ENCODE data around the gene MATCAP1. TPM values are rescaled to one million over a fixed set of nuclear protein-coding genes. Genes with fewer than 3 reads are reported as not detected.

Gene MATCAP1
- total RNA-seq, 4 donors from 2014 or later: 10.1 to 36.9 (median 12.5) TPM

GRCh38 chr16:67144943-67145342 lies 38.8 kb downstream of the MATCAP1 start:
- TF ChIP-seq, protein P1, sequence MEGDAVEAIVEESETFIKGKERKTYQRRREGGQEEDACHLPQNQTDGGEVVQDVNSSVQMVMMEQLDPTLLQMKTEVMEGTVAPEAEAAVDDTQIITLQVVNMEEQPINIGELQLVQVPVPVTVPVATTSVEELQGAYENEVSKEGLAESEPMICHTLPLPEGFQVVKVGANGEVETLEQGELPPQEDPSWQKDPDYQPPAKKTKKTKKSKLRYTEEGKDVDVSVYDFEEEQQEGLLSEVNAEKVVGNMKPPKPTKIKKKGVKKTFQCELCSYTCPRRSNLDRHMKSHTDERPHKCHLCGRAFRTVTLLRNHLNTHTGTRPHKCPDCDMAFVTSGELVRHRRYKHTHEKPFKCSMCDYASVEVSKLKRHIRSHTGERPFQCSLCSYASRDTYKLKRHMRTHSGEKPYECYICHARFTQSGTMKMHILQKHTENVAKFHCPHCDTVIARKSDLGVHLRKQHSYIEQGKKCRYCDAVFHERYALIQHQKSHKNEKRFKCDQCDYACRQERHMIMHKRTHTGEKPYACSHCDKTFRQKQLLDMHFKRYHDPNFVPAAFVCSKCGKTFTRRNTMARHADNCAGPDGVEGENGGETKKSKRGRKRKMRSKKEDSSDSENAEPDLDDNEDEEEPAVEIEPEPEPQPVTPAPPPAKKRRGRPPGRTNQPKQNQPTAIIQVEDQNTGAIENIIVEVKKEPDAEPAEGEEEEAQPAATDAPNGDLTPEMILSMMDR (IDR thresholded peaks at IDR 0.05; ENCODE audit: low read depth): no peak

DNA sequence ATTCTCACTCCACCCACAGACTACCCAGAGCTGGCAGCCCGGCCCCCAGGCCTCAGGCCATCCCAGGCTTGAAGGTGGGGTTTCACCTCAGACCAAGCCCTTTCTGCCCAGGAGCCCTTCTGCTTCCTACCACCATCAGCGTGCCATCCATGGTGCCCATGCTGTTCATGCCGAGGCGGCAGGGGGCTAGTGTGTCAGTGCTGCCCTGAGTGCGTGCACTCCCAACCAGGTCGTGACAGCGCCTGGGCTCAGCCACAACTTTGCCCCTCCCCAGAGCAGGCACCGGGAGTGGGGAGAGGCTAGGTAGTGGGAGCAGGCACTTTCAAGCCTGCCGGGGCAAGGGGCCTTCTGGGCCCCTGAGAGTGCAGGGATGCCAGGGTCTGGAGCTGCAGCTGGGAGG lies 41.4 kb downstream of the MATCAP1 start:
- TF ChIP-seq, protein P1 (IDR thresholded peaks at IDR 0.05; ENCODE audit: low read depth): no peak

DNA sequence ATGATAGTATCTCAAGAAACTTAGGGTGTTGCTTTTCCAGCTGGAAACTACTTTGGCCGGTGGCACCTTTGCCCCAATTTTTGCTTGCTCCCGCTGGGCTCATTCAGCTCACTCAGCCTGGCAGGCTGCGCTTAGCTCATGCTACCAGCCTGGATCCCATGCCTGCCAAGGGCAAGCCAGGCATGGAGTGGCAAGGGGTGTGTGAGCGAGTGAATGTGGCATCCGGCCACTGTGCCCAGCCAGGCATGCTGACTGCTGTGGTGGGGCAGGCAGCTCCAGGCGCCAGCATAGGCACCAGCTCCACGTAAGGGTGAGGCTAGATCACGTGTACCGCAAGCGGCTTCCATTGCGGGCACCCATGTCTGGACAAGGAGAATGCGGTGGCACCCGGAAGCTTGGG lies 42.4 kb downstream of the MATCAP1 start:
- TF ChIP-seq, protein P1 (IDR thresholded peaks at IDR 0.05; ENCODE audit: low read depth): no peak

- TF ChIP-seq, protein P1 (IDR thresholded peaks at IDR 0.05; ENCODE audit: low read depth): no peak
These were observed 46.2 kb downstream of the MATCAP1 start for GRCh38 chr16:67137605-67138004.

- TF ChIP-seq, protein P1 (IDR thresholded peaks at IDR 0.05; ENCODE audit: low read depth): no peak
These were observed 54.3 kb downstream of the MATCAP1 start for GRCh38 chr16:67129422-67129821.

GRCh38 chr16:67128887-67129286 lies 54.9 kb downstream of the MATCAP1 start:
- TF ChIP-seq, protein P1 (IDR thresholded peaks at IDR 0.05; ENCODE audit: low read depth): no peak

DNA sequence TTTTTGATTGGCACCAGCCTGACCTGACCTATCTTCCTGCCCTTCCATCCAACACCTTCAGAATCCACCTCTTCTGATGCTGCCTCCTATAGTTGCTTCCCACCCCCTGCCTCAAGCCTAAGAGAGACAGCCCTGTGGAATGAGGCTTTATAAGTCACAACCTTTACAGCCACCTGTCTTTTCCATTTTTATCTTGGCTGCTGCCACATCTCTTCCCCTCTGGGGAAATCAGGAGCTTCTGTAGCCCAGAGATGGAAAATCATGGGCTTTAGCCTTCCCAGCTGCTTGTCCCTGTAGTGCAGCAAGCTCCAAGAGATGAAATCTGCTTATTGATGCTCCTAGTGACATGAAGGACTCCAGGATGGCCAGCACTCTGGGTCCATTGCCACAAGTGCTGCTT lies 55.3 kb downstream of the MATCAP1 start:
- TF ChIP-seq, protein P1 (IDR thresholded peaks at IDR 0.05; ENCODE audit: low read depth): no peak

Small RNA genes within 50 kb of the gene (small RNA-seq; reads per million reads assigned to genes)
- 44.8 reads per million, percentile 96 among the genes with 10 or more reads in this experiment for gene MIR328

Other genes with a start within 250 kb of the MATCAP1 start
- gene CIAO2B, start 249.6 kb downstream of the MATCAP1 start, total RNA-seq: 10 to 100 TPM; 59.2 to 67.0 (median 63.7) TPM
- 10 to 100 TPM; 26.9 to 56.7 (median 35.1) TPM for gene CES2, start 248.4 kb downstream of the MATCAP1 start, total RNA-seq
- gene CES3, start 222.7 kb downstream of the MATCAP1 start, total RNA-seq: 1 to 10 TPM in 3 of 4 donors, under 1 TPM in 1; 0.16 to 3.1 (median 1.9) TPM
- 10 to 100 TPM in 1 of 4 donors, 1 to 10 TPM in 3; 5.4 to 25.2 (median 6.6) TPM for gene CES4A, start 195.4 kb downstream of the MATCAP1 start, total RNA-seq
- 10 to 100 TPM; 35.2 to 46.2 (median 42.4) TPM for gene CBFB, start 154.8 kb downstream of the MATCAP1 start, total RNA-seq
- 10 to 100 TPM; 15.1 to 30.1 (median 19.1) TPM for gene PHAF1, start 74.0 kb downstream of the MATCAP1 start, total RNA-seq
- gene B3GNT9, start 33.0 kb downstream of the MATCAP1 start, total RNA-seq: 1 to 10 TPM; 2.8 to 5.9 (median 4.6) TPM
- gene TRADD, start 24.1 kb downstream of the MATCAP1 start, total RNA-seq: 10 to 100 TPM in 3 of 4 donors, 1 to 10 TPM in 1; 6.7 to 42.3 (median 33.6) TPM
- 10 to 100 TPM in 3 of 4 donors, 1 to 10 TPM in 1; 4.2 to 13.2 (median 11.7) TPM for gene FBXL8, start 24.0 kb downstream of the MATCAP1 start, total RNA-seq
- 10 to 100 TPM; 17.3 to 44.3 (median 35.1) TPM for gene HSF4, start 19.2 kb downstream of the MATCAP1 start, total RNA-seq
- 100 to 1,000 TPM in 1 of 4 donors, 10 to 100 TPM in 3; 22.9 to 106 (median 57.4) TPM for gene NOL3, start 13.4 kb downstream of the MATCAP1 start, total RNA-seq
- 10 to 100 TPM in 1 of 4 donors, 1 to 10 TPM in 2, under 1 TPM in 1; 0.17 to 13.8 (median 1.7) TPM for gene EXOC3L1, start 6.2 kb upstream of the MATCAP1 start, total RNA-seq
- 10 to 100 TPM; 48.1 to 70.8 (median 58.9) TPM for gene E2F4, start 8.2 kb upstream of the MATCAP1 start, total RNA-seq
- gene ELMO3, start 15.2 kb upstream of the MATCAP1 start, total RNA-seq: 1 to 10 TPM in 1 of 4 donors, under 1 TPM in 3; 0.51 to 1.5 (median 0.93) TPM
- gene TMEM208, start 43.2 kb upstream of the MATCAP1 start, total RNA-seq: 10 to 100 TPM; 21.9 to 36.1 (median 33.3) TPM
- gene FHOD1, start 63.5 kb upstream of the MATCAP1 start, total RNA-seq: 10 to 100 TPM; 10.3 to 83.3 (median 20.9) TPM
- 1 to 10 TPM in 3 of 4 donors, not detected in 1; 1.0 to 2.3 (median 1.3) TPM for gene SLC9A5, start 65.0 kb upstream of the MATCAP1 start, total RNA-seq
- gene PLEKHG4, start 95.6 kb upstream of the MATCAP1 start, total RNA-seq: 10 to 100 TPM in 2 of 4 donors, 1 to 10 TPM in 2; 2.4 to 13.2 (median 10.2) TPM
- gene KCTD19, start 142.8 kb upstream of the MATCAP1 start, total RNA-seq: under 1 TPM in 1 of 4 donors, not detected in 3; under 0.01 TPM
- gene LRRC36, start 142.9 kb upstream of the MATCAP1 start, total RNA-seq: under 1 TPM in 1 of 4 donors, not detected in 3; 0.17 TPM
- gene TPPP3, start 209.5 kb upstream of the MATCAP1 start, total RNA-seq: 1 to 10 TPM; 2.0 to 5.9 (median 2.6) TPM
- gene ZDHHC1, start 232.5 kb upstream of the MATCAP1 start, total RNA-seq: 10 to 100 TPM in 3 of 4 donors, 1 to 10 TPM in 1; 8.6 to 13.0 (median 11.4) TPM
- gene HSD11B2, start 247.2 kb upstream of the MATCAP1 start, total RNA-seq: 1 to 10 TPM in 1 of 4 donors, under 1 TPM in 2, not detected in 1; 0.22 to 1.3 (median 0.51) TPM

Data from subcutaneous adipose tissue (tissue), 4 donors.